GM12892 (cell line): ENCODE data around the gene CPXM2.

Source experiments
- POLR2A ChIP-seq: IDR thresholded peaks from 2 replicates; pipeline ENCODE4 v1.6.1; 2011; ENCODE audit warnings: low read depth, low read length, control low read depth
- POLR2AphosphoS5 ChIP-seq: IDR thresholded peaks from 2 replicates; pipeline ENCODE4 v1.6.1; 2011; ENCODE audit warnings: low read depth, low read length, control low read depth
- TAF1 ChIP-seq: IDR thresholded peaks from 2 replicates; pipeline ENCODE4 v1.6.1; 2011; ENCODE audit warnings: low read depth, mild to moderate bottlenecking, control low read depth, low read length, borderline replicate concordance

GRCh38 chr10:123743441-123744223 lies 148.0 kb downstream of the CPXM2 start:
- TF ChIP-seq POLR2A (no peak), POLR2AphosphoS5 (no peak), TAF1 (no peak)
